Stomach (tissue), 9 donors: ENCODE results near the gene GSPT1. TPM values are rescaled to one million over a fixed set of nuclear protein-coding genes. Genes with fewer than 3 reads are reported as not detected.

ENCODE experiments used
- DNase-seq, 2 donors: peaks; one replicate each; pipeline versions ENCODE4 v3.0.0 to v3.0.0-alpha.2; 2013 to 2019
- H3K27ac ChIP-seq, 5 donors: fragments of 200-600 bp in 4 of 5; sonication (generic) in 4 of 5; one replicate each; pipeline ENCODE4 v1.5.1; 2013 to 2019; ENCODE audit warnings: mild to moderate bottlenecking in 1 of 5, moderate library complexity in 1 of 5
- H3K27me3 ChIP-seq, 3 donors: fragments of 200-600 bp; sonication (generic); one replicate each; pipeline ENCODE4 v1.5.1; 2017 to 2019; ENCODE audit warnings: mixed run types in 1 of 3
- H3K36me3 ChIP-seq, 4 donors: fragments of 200-600 bp; sonication (generic); 1 replicate in 3 of 4; 2 replicates in 1 of 4; pipeline ENCODE4 v1.5.1; 2016 to 2019
- H3K4me1 ChIP-seq, 4 donors: fragments of 200-600 bp; sonication (generic); one replicate each; pipeline ENCODE4 v1.5.1; 2016 to 2019
- H3K4me3 ChIP-seq, 4 donors: fragments of 200-600 bp; sonication (generic) in 3 of 4; one replicate each; pipeline ENCODE4 v1.5.1; 2016 to 2019; ENCODE audit warnings: mild to moderate bottlenecking in 1 of 4
- H3K9me3 ChIP-seq, 4 donors: fragments of 200-600 bp; sonication (generic); one replicate each; pipeline ENCODE4 v1.5.1; 2016 to 2019
- CTCF ChIP-seq, 7 experiments: fragments of 450-650 bp in 4 of 7; fragments of 200-600 bp in 3 of 7; sonication (generic) in 3 of 7; IDR thresholded peaks; one replicate each; pipeline ENCODE4 v1.5.1; 2016 to 2019; ENCODE audit warnings: antibody characterized with exemption in 7 of 7, control low read depth in 2 of 7, mild to moderate bottlenecking in 1 of 7
- EP300 ChIP-seq: sonication (generic); formaldehyde crosslinking; IDR thresholded peaks from one replicate; pipeline ENCODE4 v1.6.1; 2017; ENCODE audit warnings: antibody characterized with exemption
- POLR2A ChIP-seq, 4 donors: fragments of 450-650 bp; IDR thresholded peaks; one replicate each; pipeline ENCODE4 v1.6.1; 2016; ENCODE audit warnings: antibody characterized with exemption in 4 of 4, control low read depth in 2 of 4, mild to moderate bottlenecking in 1 of 4, moderate library complexity in 1 of 4
- POLR2AphosphoS5 ChIP-seq, 3 donors: sonication (generic); formaldehyde crosslinking; IDR thresholded peaks; one replicate each; pipeline ENCODE4 v1.6.1; 2016; ENCODE audit warnings: antibody characterized with exemption in 3 of 3
- WGBS, 5 donors: extraction: QIAGEN DNeasy Blood & Tissue Kit in 3 of 5; methylation state at CpG; one replicate each; pipeline versions ENCODE4 v1.1.5 to v1.1.7; 2013 to 2018; 5-methylcytosine and 5-hydroxymethylcytosine counted together
- intact Hi-C: fragments of 100-400 bp; cut with DNase I; formaldehyde crosslinking; loops from one replicate; pipeline ENCODE4 v1.15.1; 2023; ENCODE audit warnings: low total_unique reads
- polyA plus RNA-seq, 3 donors: library from polyadenylated mRNA; stranded (reverse); fragments of 200-250 nt; gene quantifications; one replicate each; pipeline ENCODE4 v1.2.3, GENCODE V29; 2013
- total RNA-seq, 5 donors: library from RNA; depleted of rRNA; stranded (reverse); fragments of >200 nt; gene quantifications; one replicate each; pipeline versions ENCODE4 v1.1.0 to v1.2.3, GENCODE V29; 2014 to 2016
- donor health status: healthy with polysubstance abuse.
- donor health status: Bipolar disorder and iron deficiency.
- donor health status: healthy.

The GSPT1 gene
- total and polyA plus RNA-seq, 8 donors: 28.0 to 73.2 (median 46.9) TPM

GRCh38 chr16:11909653-11910545, 5.9 kb downstream of the GSPT1 start:
- no peak for TF ChIP-seq POLR2AphosphoS5 (IDR thresholded peaks at IDR 0.05)
- TF ChIP-seq POLR2A (IDR thresholded peaks at IDR 0.05): no peak
- TF ChIP-seq CTCF (IDR thresholded peaks at IDR 0.05): no peak
- no peak for TF ChIP-seq EP300
- 62 to 77% (median 66%) methylated on average over 18 of the region's 18 CpGs for WGBS, 5 donors
- intact Hi-C loops: no loop called here
- peak overlapping the region in 1 of 5 donors; percentile 12 for H3K27ac ChIP-seq
- peaks cover 46 to 87% (median 63%) of the 10 kb centered on the region in 4 donors for H3K4me1 ChIP-seq
- no peaks in the 10 kb centered on the region for H3K9me3 ChIP-seq
- no peak for DNase-seq
- H3K36me3 ChIP-seq: peaks cover 0 to 11% (median 5%) of the 10 kb centered on the region in 4 donors
- H3K4me3 ChIP-seq: no peak overlapping the region
- H3K27me3 ChIP-seq: no peaks in the 10 kb centered on the region

GRCh38 chr16:11907160-11907970, 8.4 kb downstream of the GSPT1 start:
- TF ChIP-seq POLR2A (IDR thresholded peaks at IDR 0.05): no peak
- intact Hi-C loops: no loop called here
- Histone ChIP-seq H3K9me3 (no peaks in the 10 kb centered on the region), H3K27me3 (no peaks in the 10 kb centered on the region), H3K4me3 (no peak overlapping the region), H3K27ac (no peak overlapping the region), H3K36me3 (peaks cover 0 to 21% (median 11%) of the 10 kb centered on the region in 4 donors), H3K4me1 (peaks cover 24 to 82% (median 51%) of the 10 kb centered on the region in 4 donors)
- WGBS, 5 donors: 88 to 94% (median 91%) methylated on average over 8 of the region's 8 CpGs
- no peak for DNase-seq

GRCh38 chr16:11903906-11904305, 11.8 kb downstream of the GSPT1 start:
- intact Hi-C loops: no loop called here
- DNase-seq: no peak
- Histone ChIP-seq H3K36me3 (peaks cover 0 to 21% (median 11%) of the 10 kb centered on the region in 4 donors), H3K4me3 (no peak overlapping the region), H3K4me1 (peaks cover 7 to 75% (median 33%) of the 10 kb centered on the region in 4 donors), H3K27ac (no peak overlapping the region), H3K9me3 (no peaks in the 10 kb centered on the region), H3K27me3 (no peaks in the 10 kb centered on the region)
- WGBS, 5 donors: 93 to 97% (median 96%) methylated on average over 6 of the region's 6 CpGs
- no peak for TF ChIP-seq POLR2AphosphoS5 (IDR thresholded peaks at IDR 0.05)
- no peak for TF ChIP-seq POLR2A (IDR thresholded peaks at IDR 0.05)
- TF ChIP-seq CTCF (IDR thresholded peaks at IDR 0.05): no peak
- no peak for TF ChIP-seq EP300

GRCh38 chr16:11901091-11901490, 14.7 kb downstream of the GSPT1 start:
- Histone ChIP-seq H3K36me3 (peaks cover 0 to 26% (median 15%) of the 10 kb centered on the region in 4 donors), H3K4me1 (peaks cover 2 to 71% (median 39%) of the 10 kb centered on the region in 4 donors), H3K4me3 (no peak overlapping the region), H3K9me3 (no peaks in the 10 kb centered on the region), H3K27ac (peak overlapping the region in 1 of 5 donors; percentile 17), H3K27me3 (no peaks in the 10 kb centered on the region)
- TF ChIP-seq EP300 (no peak), POLR2AphosphoS5 (IDR thresholded peaks at IDR 0.05) (no peak), CTCF (IDR thresholded peaks at IDR 0.05) (no peak), POLR2A (IDR thresholded peaks at IDR 0.05) (no peak)
- WGBS, 5 donors: 46 to 58% (median 55%) methylated on average over 3 of the region's 3 CpGs
- intact Hi-C loops: no loop called here
- DNase-seq: no peak
